ENCODE measurements around the gene DHRS7C.

DNA sequence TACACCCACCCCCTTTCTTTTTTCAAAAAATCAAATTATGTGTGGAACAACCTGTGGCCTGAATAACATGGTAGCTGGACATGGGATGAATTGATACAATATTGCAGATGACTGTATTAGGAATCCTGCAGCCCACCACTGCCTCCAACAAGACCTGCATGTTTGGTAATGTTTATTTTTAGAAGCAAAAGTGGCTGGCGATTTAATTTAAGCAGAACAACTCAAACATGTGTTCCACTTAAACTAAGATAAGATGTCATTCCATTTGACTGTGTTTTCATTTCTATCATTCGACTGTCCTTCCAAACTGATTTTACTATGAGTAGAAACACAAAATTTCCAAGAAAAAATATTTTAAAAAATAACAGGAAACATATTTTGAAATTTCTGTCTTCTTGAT lies 10.1 kb upstream of the DHRS7C start:
- TF ChIP-seq POLR2A (IDR thresholded peaks at IDR 0.05): no peak
- TF ChIP-seq POLR2AphosphoS5 (IDR thresholded peaks at IDR 0.05): no peak
- TF ChIP-seq, protein P1, sequence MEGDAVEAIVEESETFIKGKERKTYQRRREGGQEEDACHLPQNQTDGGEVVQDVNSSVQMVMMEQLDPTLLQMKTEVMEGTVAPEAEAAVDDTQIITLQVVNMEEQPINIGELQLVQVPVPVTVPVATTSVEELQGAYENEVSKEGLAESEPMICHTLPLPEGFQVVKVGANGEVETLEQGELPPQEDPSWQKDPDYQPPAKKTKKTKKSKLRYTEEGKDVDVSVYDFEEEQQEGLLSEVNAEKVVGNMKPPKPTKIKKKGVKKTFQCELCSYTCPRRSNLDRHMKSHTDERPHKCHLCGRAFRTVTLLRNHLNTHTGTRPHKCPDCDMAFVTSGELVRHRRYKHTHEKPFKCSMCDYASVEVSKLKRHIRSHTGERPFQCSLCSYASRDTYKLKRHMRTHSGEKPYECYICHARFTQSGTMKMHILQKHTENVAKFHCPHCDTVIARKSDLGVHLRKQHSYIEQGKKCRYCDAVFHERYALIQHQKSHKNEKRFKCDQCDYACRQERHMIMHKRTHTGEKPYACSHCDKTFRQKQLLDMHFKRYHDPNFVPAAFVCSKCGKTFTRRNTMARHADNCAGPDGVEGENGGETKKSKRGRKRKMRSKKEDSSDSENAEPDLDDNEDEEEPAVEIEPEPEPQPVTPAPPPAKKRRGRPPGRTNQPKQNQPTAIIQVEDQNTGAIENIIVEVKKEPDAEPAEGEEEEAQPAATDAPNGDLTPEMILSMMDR (IDR thresholded peaks at IDR 0.05): no peak

Data from breast epithelium (tissue), 3 donors.